Lower lobe of right lung (tissue), 2 donors: ENCODE measurements around the gene TDRD7. TPM values are rescaled to one million over a fixed set of nuclear protein-coding genes. Genes with fewer than 3 reads are reported as not detected.

ENCODE experiments used
- ATAC-seq, 2 donors: fragments of 200-7000 bp; cut with Tn5 transposase; one replicate each; pipeline ENCODE4 v1.9.1; 2020 to 2022; ENCODE audit warnings: mild to moderate bottlenecking in 2 of 2, moderate library complexity in 2 of 2
- DNase-seq: peaks from one replicate; pipeline ENCODE4 v3.0.0-alpha.2; 2020
- H3K27ac ChIP-seq: fragments of 200-600 bp; one replicate; pipeline ENCODE4 v1.8.0; 2022
- H3K27me3 ChIP-seq: fragments of 200-600 bp; one replicate; pipeline ENCODE4 v1.8.0; 2022; ENCODE audit warnings: low read depth
- H3K36me3 ChIP-seq: fragments of 200-600 bp; one replicate; pipeline ENCODE4 v1.8.0; 2022; ENCODE audit warnings: mild to moderate bottlenecking
- H3K4me1 ChIP-seq: fragments of 200-600 bp; one replicate; pipeline ENCODE4 v1.8.0; 2022
- H3K4me3 ChIP-seq: fragments of 200-600 bp; one replicate; pipeline ENCODE4 v1.8.0; 2022; ENCODE audit warnings: mild to moderate bottlenecking
- H3K9me3 ChIP-seq: fragments of 200-600 bp; one replicate; pipeline ENCODE4 v1.8.0; 2022
- intact Hi-C: fragments of 100-400 bp; cut with DNase I; formaldehyde crosslinking; loops from one replicate; pipeline ENCODE4 v1.11.0; 2022
- total RNA-seq: library from RNA; stranded (reverse); fragmentation: NEBNext Ultra II Directional; extraction: Animal tissue kit (Norgen Biotek cat#: 25700); gene quantifications from one replicate; pipeline ENCODE4 v1.2.1, GENCODE V29; 2021
- TF ChIP-seq, protein P1 (sequence below): fragments of 200-600 bp; IDR thresholded peaks from one replicate; pipeline ENCODE4 v1.8.0; 2022; ENCODE audit warnings: antibody characterized with exemption, mild to moderate bottlenecking
- donor health status: DM: no; HTN: yes; CAD: no; lungs with severe emphysema.

TDRD7 gene
- total RNA-seq, 1 donor from 2014 or later = 22.2 TPM

DNA sequence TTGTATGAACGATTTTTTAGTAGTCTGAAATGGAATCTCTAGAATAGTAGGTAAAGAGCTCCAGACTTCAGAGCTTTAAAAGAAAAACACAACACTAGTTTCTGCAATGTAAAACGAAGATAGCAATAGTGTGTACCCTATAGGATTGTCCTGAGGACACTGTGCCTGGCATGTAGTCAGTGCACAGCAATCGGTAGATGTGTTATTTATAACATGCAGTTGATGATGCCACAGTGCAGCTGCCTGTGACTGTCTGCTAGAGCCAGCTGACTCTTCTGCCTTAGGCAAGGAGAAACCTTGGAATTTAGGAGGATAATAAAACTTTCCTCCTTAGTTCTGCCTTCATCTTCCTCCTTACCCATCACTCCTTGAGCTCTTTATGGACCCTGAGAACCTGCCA, 61.8 kb downstream of the TDRD7 start:
- DNase-seq (no peak), ATAC-seq (no peak)
- H3K36me3 ChIP-seq = peaks cover 41% of the 10 kb centered on the region
- TF ChIP-seq, protein P1, sequence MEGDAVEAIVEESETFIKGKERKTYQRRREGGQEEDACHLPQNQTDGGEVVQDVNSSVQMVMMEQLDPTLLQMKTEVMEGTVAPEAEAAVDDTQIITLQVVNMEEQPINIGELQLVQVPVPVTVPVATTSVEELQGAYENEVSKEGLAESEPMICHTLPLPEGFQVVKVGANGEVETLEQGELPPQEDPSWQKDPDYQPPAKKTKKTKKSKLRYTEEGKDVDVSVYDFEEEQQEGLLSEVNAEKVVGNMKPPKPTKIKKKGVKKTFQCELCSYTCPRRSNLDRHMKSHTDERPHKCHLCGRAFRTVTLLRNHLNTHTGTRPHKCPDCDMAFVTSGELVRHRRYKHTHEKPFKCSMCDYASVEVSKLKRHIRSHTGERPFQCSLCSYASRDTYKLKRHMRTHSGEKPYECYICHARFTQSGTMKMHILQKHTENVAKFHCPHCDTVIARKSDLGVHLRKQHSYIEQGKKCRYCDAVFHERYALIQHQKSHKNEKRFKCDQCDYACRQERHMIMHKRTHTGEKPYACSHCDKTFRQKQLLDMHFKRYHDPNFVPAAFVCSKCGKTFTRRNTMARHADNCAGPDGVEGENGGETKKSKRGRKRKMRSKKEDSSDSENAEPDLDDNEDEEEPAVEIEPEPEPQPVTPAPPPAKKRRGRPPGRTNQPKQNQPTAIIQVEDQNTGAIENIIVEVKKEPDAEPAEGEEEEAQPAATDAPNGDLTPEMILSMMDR = no peak
- no peak overlapping the region for H3K27ac ChIP-seq
- peaks cover 4% of the 10 kb centered on the region for H3K4me1 ChIP-seq
- no peaks in the 10 kb centered on the region for H3K9me3 ChIP-seq
- intact Hi-C loops = no loop called here
- no peak overlapping the region for H3K4me3 ChIP-seq
- H3K27me3 ChIP-seq = no peaks in the 10 kb centered on the region

DNA sequence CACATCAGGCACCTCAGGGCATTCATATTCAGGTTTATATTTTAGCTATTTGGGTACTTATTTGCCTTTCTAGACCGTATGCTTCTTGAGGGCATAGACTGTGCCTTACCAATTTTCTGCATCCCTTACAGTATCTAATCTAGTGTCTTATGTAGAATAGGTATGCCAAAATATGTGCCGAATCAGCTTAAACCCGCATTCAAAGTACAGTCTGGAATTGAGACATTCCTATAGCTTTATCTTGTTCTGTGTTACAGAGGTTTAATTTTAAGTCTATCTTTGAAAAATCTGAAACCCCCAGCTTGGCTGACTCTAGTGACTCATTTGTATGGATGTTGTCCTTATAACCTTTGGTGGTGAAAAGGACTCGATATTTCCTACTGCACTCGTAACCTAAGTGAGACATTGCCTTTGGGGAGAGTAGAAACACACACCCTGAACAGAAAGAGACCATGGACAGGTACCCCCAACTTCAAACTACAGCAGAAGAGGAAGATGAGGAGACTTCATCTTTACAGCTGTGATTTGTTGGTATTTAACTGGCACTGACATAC, 62.6 kb downstream of the TDRD7 start:
- no peaks in the 10 kb centered on the region for H3K9me3 ChIP-seq
- no peak overlapping the region for H3K4me3 ChIP-seq
- no peaks in the 10 kb centered on the region for H3K27me3 ChIP-seq
- DNase-seq (no peak), ATAC-seq (no peak)
- no peak overlapping the region for H3K27ac ChIP-seq
- intact Hi-C loops = no loop called here
- peaks cover 45% of the 10 kb centered on the region for H3K36me3 ChIP-seq
- TF ChIP-seq, protein P1 = no peak
- peaks cover 5% of the 10 kb centered on the region for H3K4me1 ChIP-seq

DNA sequence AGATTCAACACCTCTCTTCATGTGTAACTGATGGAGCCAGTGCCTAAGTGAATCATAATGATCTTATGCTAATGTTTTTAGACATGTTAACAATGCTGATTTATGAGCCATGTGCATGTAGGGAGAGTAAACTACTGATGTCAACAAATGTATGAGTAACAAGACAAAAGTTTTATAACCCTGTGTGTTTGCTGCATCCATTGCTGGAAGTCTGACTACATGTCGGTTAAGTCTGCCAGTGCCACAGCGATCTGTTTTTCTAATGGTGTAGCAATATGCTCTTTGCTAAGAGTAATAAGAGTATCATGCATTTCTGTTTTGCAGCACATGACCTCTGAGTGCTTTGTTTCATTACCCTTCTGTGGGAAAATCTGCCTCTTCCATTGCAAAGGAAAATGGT, 63.2 kb downstream of the TDRD7 start:
- Histone ChIP-seq H3K9me3 (no peaks in the 10 kb centered on the region), H3K4me1 (peaks cover 10% of the 10 kb centered on the region), H3K27ac (no peak overlapping the region), H3K27me3 (no peaks in the 10 kb centered on the region), H3K4me3 (no peak overlapping the region), H3K36me3 (peaks cover 51% of the 10 kb centered on the region)
- no peak for DNase-seq
- TF ChIP-seq, protein P1 = no peak
- intact Hi-C loops = no loop called here
- ATAC-seq = no peak

DNA sequence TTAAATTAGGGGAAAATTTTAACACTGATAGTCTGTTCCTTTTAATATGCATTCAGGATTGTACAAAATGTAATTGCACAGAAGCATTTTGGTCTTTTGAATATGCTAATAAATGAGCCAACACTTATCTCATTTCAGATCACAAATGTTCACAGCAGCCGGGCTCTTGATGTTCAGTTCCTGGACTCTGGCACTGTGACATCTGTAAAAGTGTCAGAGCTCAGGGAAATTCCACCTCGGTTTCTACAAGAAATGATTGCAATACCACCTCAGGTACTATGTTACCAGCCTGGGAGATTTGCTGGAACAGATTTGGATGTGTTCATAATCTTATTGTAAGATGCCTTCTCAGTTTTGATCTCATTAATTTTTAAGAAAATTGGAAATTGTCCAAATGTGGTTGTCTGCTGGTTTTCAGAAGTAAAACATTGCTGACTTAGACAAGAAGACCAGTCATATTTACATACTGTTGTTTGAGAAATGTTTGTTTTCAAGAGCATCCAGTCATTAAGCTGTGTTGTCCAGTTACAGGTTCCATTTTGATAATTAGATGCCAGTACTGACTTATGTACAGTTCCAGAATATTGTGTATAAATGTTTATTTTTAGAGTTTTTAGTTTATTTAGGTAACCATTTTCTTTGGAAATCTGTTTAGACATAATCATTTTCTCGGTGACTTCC, 66.5 kb downstream of the TDRD7 start:
- intact Hi-C loops = no loop called here

DNA sequence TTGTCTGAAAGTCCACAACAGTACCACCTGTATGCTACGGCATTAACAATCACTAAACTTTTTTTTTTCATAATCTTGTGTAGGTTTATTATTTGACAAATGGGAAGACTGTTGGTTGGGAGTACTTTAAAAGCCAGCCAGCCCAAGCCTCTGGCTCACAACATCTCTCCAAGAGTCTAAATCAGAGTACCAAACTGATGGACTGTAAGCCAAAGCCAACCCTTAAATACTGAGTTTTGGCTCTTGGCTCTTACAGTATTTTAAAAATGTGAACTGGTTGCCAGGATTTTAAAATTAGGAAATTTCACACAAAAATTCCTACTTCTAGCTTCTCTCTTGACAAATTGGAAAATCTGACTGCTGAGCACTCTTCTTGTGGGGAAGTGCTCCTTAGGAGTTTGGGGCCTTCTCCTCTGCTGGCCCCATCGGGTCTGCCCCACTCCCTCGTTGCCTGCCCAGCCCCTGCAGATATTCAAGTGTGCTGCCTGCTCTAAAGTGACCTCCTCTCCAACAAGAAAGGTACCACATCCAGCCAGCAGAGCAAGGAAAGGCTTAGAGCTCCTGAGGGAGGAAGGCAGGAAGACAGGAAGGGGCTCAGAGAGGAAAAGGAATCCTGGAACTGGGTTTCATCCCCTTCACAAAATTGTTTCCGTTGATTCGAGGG, 67.7 kb downstream of the TDRD7 start:
- no peak overlapping the region for H3K27ac ChIP-seq
- peaks cover 10% of the 10 kb centered on the region for H3K4me1 ChIP-seq
- H3K4me3 ChIP-seq = no peak overlapping the region
- no peaks in the 10 kb centered on the region for H3K9me3 ChIP-seq
- no peaks in the 10 kb centered on the region for H3K27me3 ChIP-seq
- TF ChIP-seq, protein P1 = no peak
- DNase-seq (no peak), ATAC-seq (no peak)
- intact Hi-C loops = no loop called here
- peaks cover 45% of the 10 kb centered on the region for H3K36me3 ChIP-seq

More for the DNA sequence above, 66.5 kb downstream of the TDRD7 start:
- Histone ChIP-seq H3K9me3 (no peaks in the 10 kb centered on the region), H3K27me3 (no peaks in the 10 kb centered on the region), H3K27ac (no peak overlapping the region), H3K36me3 (peaks cover 51% of the 10 kb centered on the region), H3K4me1 (peaks cover 10% of the 10 kb centered on the region), H3K4me3 (no peak overlapping the region)
- TF ChIP-seq, protein P1 = no peak
- no peak for ATAC-seq
- DNase-seq = no peak
